ENCODE measurements around the gene ING4. TPM values are rescaled to one million over a fixed set of nuclear protein-coding genes. Genes with fewer than 3 reads are reported as not detected.
A peak's percentile ranks its signal among the peaks of the same experiment; 100 is the strongest.

ING4 gene
- total RNA-seq, 1 donor from 2014 or later, result 58.0 TPM

- DNase-seq (ENCODE audit: low spot score), result peak; percentile 41
These were observed 25.7 kb upstream of the ING4 start for GRCh38 chr12:6688543-6688998.

GRCh38 chr12:6685814-6686213 lies 22.9 kb upstream of the ING4 start:
- no peak for DNase-seq (ENCODE audit: low spot score)

- DNase-seq (ENCODE audit: low spot score), result peak; percentile 30
These were observed 21.7 kb upstream of the ING4 start for GRCh38 chr12:6684609-6685008.

GRCh38 chr12:6676962-6677361 lies 14.0 kb upstream of the ING4 start:
- no peak for DNase-seq (ENCODE audit: low spot score)

GRCh38 chr12:6672143-6672542 lies 9.2 kb upstream of the ING4 start:
- DNase-seq (ENCODE audit: low spot score), result no peak

GRCh38 chr12:6667559-6668210 lies 4.8 kb upstream of the ING4 start:
- DNase-seq (ENCODE audit: low spot score), result no peak

- DNase-seq (ENCODE audit: low spot score), result no peak
These were observed 3.3 kb upstream of the ING4 start for GRCh38 chr12:6666211-6666610.

GRCh38 chr12:6664902-6665301 lies 2.0 kb upstream of the ING4 start:
- no peak for DNase-seq (ENCODE audit: low spot score)

- DNase-seq (ENCODE audit: low spot score), result no peak
These were observed 365 bp downstream of the ING4 start for GRCh38 chr12:6662602-6662905.

- no peak for DNase-seq (ENCODE audit: low spot score)
These were observed 8.9 kb downstream of the ING4 start for GRCh38 chr12:6653987-6654386.

GRCh38 chr12:6653342-6653741 lies 9.6 kb downstream of the ING4 start:
- DNase-seq (ENCODE audit: low spot score), result no peak

- no peak for DNase-seq (ENCODE audit: low spot score)
These were observed 10.5 kb downstream of the ING4 start for GRCh38 chr12:6652391-6652790.

GRCh38 chr12:6650832-6651231 lies 12.1 kb downstream of the ING4 start:
- DNase-seq (ENCODE audit: low spot score), result no peak

GRCh38 chr12:6647083-6647604 lies 15.8 kb downstream of the ING4 start, which contains the start of gene ACRBP:
TSS of gene ACRBP (minus strand) at chr12:6647432. CDS start at chr12:6647366, 66 bp downstream.
- peak; percentile 80 for DNase-seq (ENCODE audit: low spot score)

- DNase-seq (ENCODE audit: low spot score), result no peak
These were observed 16.4 kb downstream of the ING4 start for GRCh38 chr12:6646276-6647082.

GRCh38 chr12:6644903-6645302 lies 18.0 kb downstream of the ING4 start:
- DNase-seq (ENCODE audit: low spot score), result no peak

GRCh38 chr12:6644257-6644596 lies 18.7 kb downstream of the ING4 start:
- DNase-seq (ENCODE audit: low spot score), result no peak

GRCh38 chr12:6643569-6644256 lies 19.2 kb downstream of the ING4 start:
- DNase-seq (ENCODE audit: low spot score), result no peak

- no peak for DNase-seq (ENCODE audit: low spot score)
These were observed 21.8 kb downstream of the ING4 start for GRCh38 chr12:6641131-6641530.

GRCh38 chr12:6640497-6640896 lies 22.4 kb downstream of the ING4 start:
- no peak for DNase-seq (ENCODE audit: low spot score)

- DNase-seq (ENCODE audit: low spot score), result no peak
These were observed 23.6 kb downstream of the ING4 start for GRCh38 chr12:6639151-6639801.

GRCh38 chr12:6638305-6638704 lies 24.6 kb downstream of the ING4 start:
- no peak for DNase-seq (ENCODE audit: low spot score)
